GM23338 (cell line): ENCODE measurements around the gene CREBL2. TPM values are rescaled to one million over a fixed set of nuclear protein-coding genes. Genes with fewer than 3 reads are reported as not detected.

ENCODE experiments used
- ATAC-seq: fragments of 200-7000 bp; cut with Tn5 transposase; 3 replicates; pipeline ENCODE4 v1.9.1; 2020
- DNase-seq: peaks from one replicate; pipeline ENCODE4 v3.0.0-alpha.2; 2015; ENCODE audit warnings: low spot score
- H2AFZ ChIP-seq: fragments of 200-600 bp; sonication (generic); 2 replicates; pipeline ENCODE4 v1.8.0; 2016; ENCODE audit warnings: antibody characterized with exemption, mild to moderate bottlenecking, moderate library complexity
- H3F3A ChIP-seq: fragments of 200-600 bp; sonication (generic); replicated peaks from 2 replicates; pipeline ENCODE4 v1.8.0; 2017; ENCODE audit warnings: antibody characterized with exemption, mixed run types, low read depth
- H3K27ac ChIP-seq: fragments of 200-600 bp; sonication (generic); 2 replicates; pipeline ENCODE4 v1.6.1; 2016; ENCODE audit warnings: low read depth
- H3K27me3 ChIP-seq: fragments of 200-600 bp; sonication (generic); 2 replicates; pipeline ENCODE4 v1.8.0; 2016; ENCODE audit warnings: mild to moderate bottlenecking, mixed run types, moderate library complexity; ENCODE audit not compliant: insufficient read depth
- H3K36me3 ChIP-seq: fragments of 200-600 bp; sonication (generic); 2 replicates; pipeline ENCODE4 v1.8.0; 2016; ENCODE audit warnings: mild to moderate bottlenecking; ENCODE audit not compliant: insufficient read depth
- H3K4me1 ChIP-seq: fragments of 200-600 bp; sonication (generic); 2 replicates; pipeline ENCODE4 v1.8.0; 2016; ENCODE audit warnings: mild to moderate bottlenecking, moderate library complexity; ENCODE audit not compliant: insufficient read depth
- H3K4me2 ChIP-seq: fragments of 200-600 bp; sonication (generic); 2 replicates; pipeline ENCODE4 v1.7.1; 2017; ENCODE audit warnings: mixed run types
- H3K4me3 ChIP-seq: fragments of 200-600 bp; sonication (generic); 2 replicates; pipeline ENCODE4 v1.6.1; 2016; ENCODE audit warnings: mixed run types
- H3K79me2 ChIP-seq: fragments of 200-600 bp; sonication (generic); replicated peaks from 2 replicates; pipeline ENCODE4 v1.8.0; 2017; ENCODE audit warnings: mild to moderate bottlenecking; ENCODE audit not compliant: insufficient read depth
- H3K9me2 ChIP-seq: fragments of 200-600 bp; sonication (generic); 2 replicates; pipeline ENCODE4 v1.8.0; 2017; ENCODE audit not compliant: insufficient read depth
- H4K20me1 ChIP-seq: fragments of 200-600 bp; sonication (generic); replicated peaks from 2 replicates; pipeline ENCODE4 v1.8.0; 2017; ENCODE audit warnings: mild to moderate bottlenecking; ENCODE audit not compliant: insufficient read depth
- H3K27ac Mint-ChIP-seq: 2 replicates; pipeline ENCODE4 v1.8.0; 2020; ENCODE audit warnings: inconsistent platforms, mild to moderate bottlenecking, moderate library complexity, mixed read lengths
- H3K27me3 Mint-ChIP-seq: 3 replicates; pipeline ENCODE4 v1.8.0; 2022; ENCODE audit warnings: low read depth, mild to moderate bottlenecking, moderate library complexity, mixed read lengths, inconsistent platforms; ENCODE audit not compliant: insufficient read depth, poor library complexity
- H3K36me3 Mint-ChIP-seq: 3 replicates; pipeline ENCODE4 v1.8.0; 2021; ENCODE audit warnings: low read depth, mild to moderate bottlenecking, inconsistent platforms, moderate library complexity, mixed read lengths
- H3K4me1 Mint-ChIP-seq: 3 replicates; pipeline ENCODE4 v1.8.0; 2020; ENCODE audit warnings: mild to moderate bottlenecking, inconsistent platforms, mixed read lengths
- H3K4me3 Mint-ChIP-seq: 3 replicates; pipeline ENCODE4 v1.8.0; 2021; ENCODE audit warnings: moderate library complexity, mild to moderate bottlenecking, inconsistent platforms, mixed read lengths
- H3K9me3 Mint-ChIP-seq: 3 replicates; pipeline ENCODE4 v1.8.0; 2020; ENCODE audit warnings: moderate library complexity, mild to moderate bottlenecking, inconsistent platforms, mixed read lengths
- CREB1 ChIP-seq: fragments of 250-450 bp; sonication (Bioruptor Pico); IDR thresholded peaks from 2 replicates; pipeline ENCODE4 v1.5.0; 2020; ENCODE audit warnings: low read depth, mild to moderate bottlenecking, moderate library complexity
- EZH2 ChIP-seq: fragments of 200-600 bp; sonication (generic); IDR thresholded peaks from one replicate; pipeline ENCODE4 v1.8.0; 2017; ENCODE audit warnings: antibody characterized with exemption, mild to moderate bottlenecking, low read depth; ENCODE audit not compliant: unreplicated experiment
- POLR2AphosphoS5 ChIP-seq: IDR thresholded peaks from 2 replicates; pipeline ENCODE4 v1.6.1; 2016; ENCODE audit warnings: antibody characterized with exemption, low read depth
- STAT1 ChIP-seq: IDR thresholded peaks from one replicate; pipeline ENCODE4 v1.6.1; 2016; ENCODE audit warnings: antibody characterized with exemption; ENCODE audit not compliant: unreplicated experiment
- ZNF114 ChIP-seq: fragments of 250-450 bp; sonication (Bioruptor Pico); IDR thresholded peaks from 2 replicates; pipeline ENCODE4 v1.5.0; 2020; ENCODE audit warnings: mild to moderate bottlenecking, moderate library complexity
- ZNF331 ChIP-seq: fragments of 250-450 bp; sonication (Bioruptor Pico); IDR thresholded peaks from 2 replicates; pipeline ENCODE4 v1.5.0; 2020; ENCODE audit warnings: low read depth, mild to moderate bottlenecking, moderate library complexity
- polyA plus RNA-seq: library from polyadenylated mRNA; unstranded; fragments of >200 nt; fragmentation: Nextera tagmentation; extraction: Ambion mirVana; gene quantifications from 2 replicates; pipeline ENCODE4 v1.2.1, GENCODE V29; 2016
- total RNA-seq: library from RNA; depleted of rRNA; stranded (reverse); fragments of >200 nt; shearing (Covaris generic); gene quantifications from 2 replicates; pipeline ENCODE4 v1.2.3, GENCODE V29; 2014
- TF ChIP-seq, protein P1 (sequence below), 2 experiments: fragments of 200-600 bp in 1 of 2; sonication (generic) in 1 of 2; conservative IDR thresholded peaks; 2 replicates each; pipeline versions ENCODE4 v1.5.1 to v1.6.1; 2016 to 2017; ENCODE audit warnings: antibody characterized with exemption in 2 of 2, low read depth in 2 of 2, mild to moderate bottlenecking in 2 of 2, moderate library complexity in 1 of 2
- TF ChIP-seq, protein P2 (sequence below): IDR thresholded peaks from 2 replicates; pipeline ENCODE4 v1.6.1; 2016; ENCODE audit warnings: antibody characterized with exemption

The CREBL2 gene
- total and polyA plus RNA-seq, 2 experiments from 2014 or later, result 9.0 to 21.6 TPM

DNA sequence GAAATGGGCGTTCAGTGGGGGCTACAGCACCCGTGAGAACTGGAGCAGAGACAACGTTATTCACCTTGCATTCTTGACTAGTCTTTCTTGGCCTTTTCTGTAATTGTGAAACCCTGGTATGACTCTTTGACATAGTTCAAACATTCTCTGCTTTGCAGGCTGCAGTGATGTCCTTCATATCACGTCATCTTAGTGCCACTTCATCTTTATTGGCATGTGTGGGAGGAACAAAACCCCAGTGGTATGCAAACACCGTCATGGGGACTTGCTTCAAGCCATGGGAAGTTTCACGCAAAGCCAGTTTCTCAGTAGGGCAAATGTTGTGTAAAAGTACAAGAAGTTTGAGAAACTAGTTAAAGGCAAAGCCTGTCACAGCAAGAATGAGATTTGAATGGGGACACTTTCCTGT, 28.8 kb upstream of the CREBL2 start:
- Mint-ChIP-seq H3K4me3 (no peak overlapping the region), H3K27me3 (peaks cover 3% of the 10 kb centered on the region), H3K36me3 (no peaks in the 10 kb centered on the region), H3K9me3 (no peaks in the 10 kb centered on the region), H3K27ac (no peak overlapping the region), H3K4me1 (peaks cover 11% of the 10 kb centered on the region)
- Histone ChIP-seq H3K9me2 (0 out of 2 replicates have a peak, but pooled peaks cover 3% of the 10 kb centered on the region), H3F3A (no peaks in the 10 kb centered on the region), H3K36me3 (no peaks in the 10 kb centered on the region; the same call in 1 of the 2 replicates), H3K4me1 (no peaks in the 10 kb centered on the region; the same call in 1 of the 2 replicates), H3K4me3 (no peak overlapping the region), H3K27me3 (no peaks in the 10 kb centered on the region), H3K79me2 (no peaks in the 10 kb centered on the region), H2AFZ (no peak overlapping the region; the same call in 1 of the 2 replicates), H4K20me1 (no peaks in the 10 kb centered on the region), H3K27ac (no peak overlapping the region), H3K4me2 (no peak overlapping the region)
- DNase-seq, result no peak
- no peak for TF ChIP-seq CREB1
- TF ChIP-seq STAT1, result no peak
- TF ChIP-seq POLR2AphosphoS5, result no peak
- TF ChIP-seq ZNF114 (CRISPR knock-in tag), result no peak
- TF ChIP-seq, protein P1, sequence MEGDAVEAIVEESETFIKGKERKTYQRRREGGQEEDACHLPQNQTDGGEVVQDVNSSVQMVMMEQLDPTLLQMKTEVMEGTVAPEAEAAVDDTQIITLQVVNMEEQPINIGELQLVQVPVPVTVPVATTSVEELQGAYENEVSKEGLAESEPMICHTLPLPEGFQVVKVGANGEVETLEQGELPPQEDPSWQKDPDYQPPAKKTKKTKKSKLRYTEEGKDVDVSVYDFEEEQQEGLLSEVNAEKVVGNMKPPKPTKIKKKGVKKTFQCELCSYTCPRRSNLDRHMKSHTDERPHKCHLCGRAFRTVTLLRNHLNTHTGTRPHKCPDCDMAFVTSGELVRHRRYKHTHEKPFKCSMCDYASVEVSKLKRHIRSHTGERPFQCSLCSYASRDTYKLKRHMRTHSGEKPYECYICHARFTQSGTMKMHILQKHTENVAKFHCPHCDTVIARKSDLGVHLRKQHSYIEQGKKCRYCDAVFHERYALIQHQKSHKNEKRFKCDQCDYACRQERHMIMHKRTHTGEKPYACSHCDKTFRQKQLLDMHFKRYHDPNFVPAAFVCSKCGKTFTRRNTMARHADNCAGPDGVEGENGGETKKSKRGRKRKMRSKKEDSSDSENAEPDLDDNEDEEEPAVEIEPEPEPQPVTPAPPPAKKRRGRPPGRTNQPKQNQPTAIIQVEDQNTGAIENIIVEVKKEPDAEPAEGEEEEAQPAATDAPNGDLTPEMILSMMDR (conservative IDR thresholded peaks at IDR 0.05; ENCODE audit: low read depth in 2 of 2), result no peak
- TF ChIP-seq ZNF331 (CRISPR knock-in tag), result no peak
- TF ChIP-seq, protein P2, sequence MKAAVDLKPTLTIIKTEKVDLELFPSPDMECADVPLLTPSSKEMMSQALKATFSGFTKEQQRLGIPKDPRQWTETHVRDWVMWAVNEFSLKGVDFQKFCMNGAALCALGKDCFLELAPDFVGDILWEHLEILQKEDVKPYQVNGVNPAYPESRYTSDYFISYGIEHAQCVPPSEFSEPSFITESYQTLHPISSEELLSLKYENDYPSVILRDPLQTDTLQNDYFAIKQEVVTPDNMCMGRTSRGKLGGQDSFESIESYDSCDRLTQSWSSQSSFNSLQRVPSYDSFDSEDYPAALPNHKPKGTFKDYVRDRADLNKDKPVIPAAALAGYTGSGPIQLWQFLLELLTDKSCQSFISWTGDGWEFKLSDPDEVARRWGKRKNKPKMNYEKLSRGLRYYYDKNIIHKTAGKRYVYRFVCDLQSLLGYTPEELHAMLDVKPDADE, result no peak
- no peak for ATAC-seq

DNA sequence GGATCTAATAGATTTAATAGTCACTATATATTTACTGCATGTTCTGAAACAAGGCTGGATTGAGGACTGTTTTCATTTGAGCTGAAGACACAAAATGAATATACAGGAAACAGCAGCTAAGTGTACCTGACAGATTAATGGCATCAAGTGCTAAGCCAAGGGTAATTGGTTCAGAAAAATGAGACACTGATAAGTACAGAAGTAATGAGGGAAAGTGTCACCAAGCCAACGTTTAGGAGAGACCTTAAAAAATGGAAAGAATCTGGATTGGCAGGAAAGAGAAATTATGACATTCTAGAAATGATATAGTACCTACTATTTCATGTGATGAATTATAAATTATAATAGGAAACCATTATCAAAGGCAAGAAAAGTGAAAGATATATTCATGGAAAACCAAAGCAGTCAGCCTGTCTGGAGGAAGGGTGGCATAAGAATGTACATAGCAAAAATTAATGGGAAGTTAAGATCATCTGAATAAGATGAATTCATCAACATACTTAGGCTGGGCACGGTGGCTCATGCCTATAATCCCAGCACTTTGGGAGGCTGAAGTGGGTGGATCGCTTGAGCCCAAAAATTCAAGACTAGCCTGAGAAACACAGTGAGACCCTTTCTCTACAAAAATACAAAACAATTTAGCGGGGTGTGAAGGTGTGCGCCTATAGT, 28.0 kb upstream of the CREBL2 start:
- no peak overlapping the region for H2AFZ ChIP-seq
- H3K9me3 Mint-ChIP-seq, result no peaks in the 10 kb centered on the region; the same call in 2 of the 3 replicates
- no peak overlapping the region for H3K27ac Mint-ChIP-seq
- H4K20me1 ChIP-seq, result no peaks in the 10 kb centered on the region
- H3F3A ChIP-seq, result no peaks in the 10 kb centered on the region
- H3K9me2 ChIP-seq, result 0 out of 2 replicates have a peak, but pooled peaks cover 3% of the 10 kb centered on the region
- H3K36me3 Mint-ChIP-seq, result no peaks in the 10 kb centered on the region
- ATAC-seq (no peak), DNase-seq (no peak)
- H3K27me3 ChIP-seq, result no peaks in the 10 kb centered on the region
- H3K27me3 Mint-ChIP-seq, result peaks cover 3% of the 10 kb centered on the region
- H3K4me3 ChIP-seq, result no peak overlapping the region
- H3K4me1 Mint-ChIP-seq, result peaks cover 11% of the 10 kb centered on the region
- no peaks in the 10 kb centered on the region; the same call in 1 of the 2 replicates for H3K4me1 ChIP-seq
- no peak overlapping the region for H3K27ac ChIP-seq
- no peak overlapping the region for H3K4me3 Mint-ChIP-seq
- no peak overlapping the region for H3K4me2 ChIP-seq
- no peaks in the 10 kb centered on the region for H3K79me2 ChIP-seq
- TF ChIP-seq EZH2, result no peak
- TF ChIP-seq CREB1, result no peak
- no peak for TF ChIP-seq POLR2AphosphoS5
- no peak for TF ChIP-seq ZNF114 (CRISPR knock-in tag)
- no peak for TF ChIP-seq ZNF331 (CRISPR knock-in tag)
- H3K36me3 ChIP-seq, result no peaks in the 10 kb centered on the region; the same call in 1 of the 2 replicates
